Putamen (tissue), 1 donor: ENCODE results near the gene SNHG17.
A peak's percentile ranks its signal among the peaks of the same experiment; 100 is the strongest.
"Not testable (repeated sequence)": the region's sequence is repeated elsewhere in the genome, so short reads cannot be mapped to it uniquely, and the experiment has no call there.

Experiments
- DNase-seq: peaks from one replicate; pipeline ENCODE4 v3.0.0-alpha.2; 2016; ENCODE audit warnings: low spot score

The SNHG17 gene

DNA sequence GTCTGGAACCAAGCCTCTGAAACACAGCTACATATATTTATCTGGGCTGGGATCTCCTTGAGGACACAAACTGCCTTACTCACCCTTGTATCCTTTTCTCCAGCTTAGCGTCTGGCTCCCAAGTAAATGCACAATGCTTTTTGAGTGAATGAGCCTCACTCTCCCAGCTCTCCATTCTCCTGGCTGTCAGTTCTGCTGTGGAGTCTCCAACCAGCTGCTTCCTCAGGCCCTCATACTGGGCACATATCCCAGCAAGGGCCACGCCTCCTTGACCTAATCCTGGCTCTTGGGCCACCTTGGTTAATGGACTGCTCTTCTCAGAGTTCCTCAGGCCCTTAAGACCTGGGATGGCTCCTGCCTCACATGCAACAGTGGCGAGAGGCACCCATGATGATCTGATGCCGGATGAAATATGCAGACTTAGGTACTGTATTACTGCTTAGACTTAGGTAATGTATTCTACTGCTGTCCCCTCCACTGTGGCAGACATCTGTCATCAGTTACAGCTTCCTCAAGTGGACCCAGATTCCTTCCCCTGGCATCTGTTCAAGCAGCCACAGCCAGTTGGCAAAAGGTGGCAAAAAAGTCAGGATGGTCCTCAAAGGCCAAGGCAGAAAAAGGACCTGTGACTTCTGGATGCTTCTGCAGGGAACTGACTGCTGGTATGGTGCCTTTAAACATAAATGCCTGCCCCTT, 16.5 kb downstream of the SNHG17 start:
- DNase-seq, result no peak

DNA sequence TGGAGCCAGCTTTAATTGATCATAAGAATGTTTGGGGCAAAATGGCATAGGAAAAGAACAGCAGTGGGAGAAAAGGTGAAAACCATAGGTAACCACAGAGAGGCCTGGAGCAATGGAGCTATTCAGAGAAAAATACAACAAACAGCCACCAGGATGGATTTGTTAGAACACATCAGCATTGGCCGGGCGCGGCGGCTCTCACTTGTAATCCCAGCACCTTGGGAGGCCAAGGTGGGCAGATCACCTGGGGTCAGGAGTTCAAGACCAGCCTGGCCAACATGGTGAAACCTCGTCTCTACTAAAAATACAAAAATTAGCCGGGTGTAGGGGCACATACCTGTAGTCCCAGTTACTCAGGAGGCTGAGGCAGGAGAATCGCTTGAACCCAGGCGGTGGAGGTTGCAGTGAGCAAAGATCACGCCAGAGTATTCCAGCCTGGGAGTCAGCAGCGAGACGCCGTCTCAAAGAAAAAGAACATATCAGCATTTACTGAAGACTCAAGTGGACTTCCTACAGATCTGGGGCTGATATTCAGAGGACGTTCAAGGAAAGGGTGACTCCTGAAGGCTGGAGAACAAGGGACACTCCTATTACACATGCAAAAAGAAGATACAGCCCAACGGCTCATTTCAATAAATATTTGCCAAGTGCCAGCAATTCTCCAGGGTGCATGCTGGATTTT, 20.2 kb downstream of the SNHG17 start:
- no peak for DNase-seq

DNA sequence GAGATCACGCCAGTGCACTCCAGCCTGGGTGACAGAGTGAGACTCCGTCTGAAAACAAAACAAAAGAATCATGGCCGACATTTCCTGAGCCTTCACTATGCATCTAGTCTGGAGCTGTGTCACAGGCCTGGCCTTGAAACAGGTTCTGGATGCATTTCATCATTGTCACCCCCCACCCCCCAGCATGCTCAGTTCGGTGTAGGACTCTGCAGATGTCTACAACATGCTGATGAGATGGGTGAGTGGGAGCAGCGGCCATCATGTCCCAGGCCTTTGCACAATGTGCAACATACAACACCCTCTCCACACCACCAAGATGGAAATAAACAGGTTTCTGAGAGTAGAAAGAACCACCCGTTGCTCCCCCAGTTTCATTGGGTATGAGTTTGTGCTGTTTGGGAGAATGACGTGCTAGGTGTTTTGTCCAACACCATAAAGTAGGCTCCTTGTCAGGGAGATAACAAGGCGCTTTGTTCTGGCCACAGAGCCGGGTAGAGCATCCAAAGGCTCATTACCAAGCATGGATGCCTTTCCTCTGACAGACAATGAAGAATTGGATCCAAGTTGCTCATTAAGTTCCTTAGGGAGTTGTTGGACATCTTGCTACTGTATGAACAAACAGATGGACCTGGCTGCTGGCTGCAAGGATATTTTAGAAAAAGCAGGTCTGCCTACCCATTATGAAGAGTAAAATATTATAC, 22.1 kb downstream of the SNHG17 start:
- DNase-seq, result peak; percentile 45

GRCh38 chr20:38407822-38408221, 27.3 kb downstream of the SNHG17 start:
- DNase-seq, result not testable (repeated sequence)

DNA sequence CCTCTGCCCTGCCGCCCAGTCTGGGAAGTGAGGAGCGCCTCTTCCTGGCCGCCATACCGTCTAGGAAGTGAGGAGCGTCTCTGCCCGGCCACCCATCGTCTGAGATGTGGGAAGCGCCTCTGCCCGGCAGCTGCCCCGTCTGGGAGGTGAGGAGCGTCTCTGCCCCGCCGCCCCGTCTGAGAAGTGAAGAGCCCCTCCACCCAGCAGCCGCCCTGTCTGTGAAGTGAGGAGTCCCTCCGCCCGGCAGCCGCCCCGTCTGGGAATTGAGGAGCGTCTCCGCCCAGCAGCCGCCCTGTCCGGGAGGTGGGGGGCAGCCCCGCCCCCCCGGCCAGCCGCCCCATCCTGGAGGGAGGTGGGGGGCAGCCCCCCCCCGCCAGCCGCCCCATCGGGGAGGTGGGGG, 27.8 kb downstream of the SNHG17 start:
- no peak for DNase-seq

GRCh38 chr20:38406476-38406875, 28.7 kb downstream of the SNHG17 start:
- DNase-seq, result peak; percentile 13

DNA sequence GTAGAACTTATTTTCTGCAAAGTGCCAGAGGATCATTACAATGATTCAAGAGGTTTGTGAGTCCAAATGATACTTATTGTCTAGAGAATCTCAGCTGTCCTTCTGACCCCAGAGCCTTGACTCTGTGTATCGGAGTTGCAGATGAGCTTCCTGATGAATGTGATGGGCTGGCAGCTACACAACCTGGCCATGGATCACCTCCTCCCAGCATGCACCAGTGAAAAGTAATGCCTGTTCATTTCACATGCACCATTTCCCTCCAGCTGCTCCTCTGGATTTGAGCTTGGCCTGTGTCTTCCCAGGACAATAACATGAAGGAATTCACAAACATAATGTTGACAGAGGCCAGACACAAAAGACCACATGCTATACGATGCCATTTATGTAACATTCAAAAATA, 30.0 kb downstream of the SNHG17 start:
- no peak for DNase-seq

DNA sequence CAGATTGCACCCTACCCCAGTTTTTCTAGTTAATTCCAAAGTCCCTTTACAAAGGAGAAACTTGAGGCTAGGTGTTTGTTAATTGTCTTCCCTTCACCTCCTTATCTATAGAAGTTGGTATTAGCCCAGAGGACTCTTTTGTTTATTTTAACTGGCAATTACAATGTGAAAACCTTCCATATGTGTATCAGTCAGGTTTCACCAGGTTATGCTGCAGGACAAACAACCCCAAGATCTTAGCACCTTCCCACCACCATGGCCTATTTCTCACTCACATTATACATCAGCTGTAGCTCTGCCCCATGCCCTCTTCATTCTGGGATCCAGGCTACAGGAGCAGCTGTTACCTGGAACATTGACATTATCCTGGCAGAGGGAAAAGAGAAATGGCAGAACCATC, 31.1 kb downstream of the SNHG17 start:
- no peak for DNase-seq

GRCh38 chr20:38402816-38403215, 32.3 kb downstream of the SNHG17 start:
- no peak for DNase-seq

- DNase-seq, result no peak
Measured at GRCh38 chr20:38402089-38402488, 33.0 kb downstream of the SNHG17 start.

GRCh38 chr20:38395751-38396395, 39.3 kb downstream of the SNHG17 start:
- not testable (repeated sequence) for DNase-seq

- no peak for DNase-seq
Measured at GRCh38 chr20:38395165-38395564, 40.0 kb downstream of the SNHG17 start.

- DNase-seq, result no peak
Measured at GRCh38 chr20:38393259-38393658, 41.9 kb downstream of the SNHG17 start.

DNA sequence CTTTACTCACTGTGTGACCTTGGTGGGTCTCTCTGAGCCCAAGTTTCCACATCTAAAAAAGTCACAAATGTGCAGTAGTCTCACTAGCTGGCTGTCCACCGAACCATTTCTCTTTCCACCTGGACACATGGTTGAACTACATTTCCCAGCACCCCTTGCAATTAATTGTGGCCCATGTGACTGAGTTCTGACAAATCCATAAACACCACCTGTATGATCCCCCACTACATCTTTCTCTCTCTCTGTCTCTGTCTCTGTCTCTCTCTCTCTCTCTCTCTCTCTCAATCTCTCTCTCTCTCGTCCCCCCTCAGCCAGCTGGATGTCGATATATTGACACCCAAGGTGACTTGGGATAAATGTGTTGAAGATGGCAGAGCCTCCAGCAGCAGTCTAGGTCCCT, 42.8 kb downstream of the SNHG17 start:
- DNase-seq, result no peak

GRCh38 chr20:38387953-38388352, 47.2 kb downstream of the SNHG17 start:
- no peak for DNase-seq

GRCh38 chr20:38386851-38387250, 48.3 kb downstream of the SNHG17 start:
- no peak for DNase-seq

GRCh38 chr20:38386004-38386403, 49.1 kb downstream of the SNHG17 start:
- no peak for DNase-seq

GRCh38 chr20:38383147-38383546, 52.0 kb downstream of the SNHG17 start:
- DNase-seq, result no peak

DNA sequence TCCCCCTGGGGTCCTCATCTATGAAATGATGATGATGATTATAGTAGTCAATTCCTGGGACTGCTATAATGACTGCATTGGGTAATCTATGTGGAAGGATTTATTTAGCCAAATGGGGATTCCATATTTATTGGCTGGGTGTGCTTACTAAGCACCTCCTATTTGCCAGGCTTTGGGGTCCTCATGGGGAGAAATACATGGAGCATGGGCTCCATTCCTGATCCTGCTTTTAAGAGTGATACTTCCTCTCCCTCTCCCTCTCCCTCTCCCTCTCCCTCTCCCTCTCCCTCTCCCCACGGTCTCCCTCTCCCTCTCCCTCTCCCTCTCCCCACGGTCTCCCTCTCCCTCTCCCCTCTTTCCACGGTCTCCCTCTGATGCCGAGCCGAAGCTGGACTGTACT, 57.3 kb downstream of the SNHG17 start:
- not testable (repeated sequence) for DNase-seq

GRCh38 chr20:38377039-38377685, 58.0 kb downstream of the SNHG17 start:
- DNase-seq, result peak; percentile 49

GRCh38 chr20:38373898-38374297, 61.2 kb downstream of the SNHG17 start:
- no peak for DNase-seq

GRCh38 chr20:38373231-38373867, 61.8 kb downstream of the SNHG17 start:
- no peak for DNase-seq
